Neural progenitor cell (in vitro differentiated cells): ENCODE measurements around the gene ARMC9. TPM values are rescaled to one million over a fixed set of nuclear protein-coding genes. Genes with fewer than 3 reads are reported as not detected.
"Not testable (repeated sequence)": the region's sequence is repeated elsewhere in the genome, so short reads cannot be mapped to it uniquely, and the experiment has no call there.

Experiments used
- DNase-seq: peaks from one replicate; pipeline ENCODE4 v3.0.0-alpha.2; 2016; ENCODE audit warnings: low spot score
- H2AFZ ChIP-seq: fragments of 200-600 bp; sonication (generic); replicated peaks from 2 replicates; pipeline ENCODE4 v1.6.1; 2016; ENCODE audit warnings: antibody characterized with exemption
- H3F3A ChIP-seq: fragments of 200-600 bp; sonication (generic); 2 replicates; pipeline ENCODE4 v1.6.1; 2016; ENCODE audit warnings: antibody characterized with exemption, low read depth
- H3K27ac ChIP-seq: fragments of 200-600 bp; sonication (generic); 2 replicates; pipeline ENCODE4 v1.5.1; 2016; ENCODE audit warnings: mild to moderate bottlenecking
- H3K27me3 ChIP-seq: fragments of 200-600 bp; sonication (generic); 2 replicates; pipeline ENCODE4 v1.6.1; 2016; ENCODE audit warnings: mild to moderate bottlenecking, moderate library complexity
- H3K36me3 ChIP-seq: fragments of 200-600 bp; sonication (generic); 2 replicates; pipeline ENCODE4 v1.5.1; 2016
- H3K4me1 ChIP-seq: fragments of 200-600 bp; sonication (generic); 2 replicates; pipeline ENCODE4 v1.6.1; 2016; ENCODE audit warnings: mixed run types
- H3K4me2 ChIP-seq: fragments of 200-600 bp; sonication (generic); 2 replicates; pipeline ENCODE4 v1.6.1; 2016
- H3K4me3 ChIP-seq: fragments of 200-600 bp; sonication (generic); 2 replicates; pipeline ENCODE4 v1.5.1; 2016
- H3K79me2 ChIP-seq: fragments of 200-600 bp; sonication (generic); 2 replicates; pipeline ENCODE4 v1.6.1; 2016; ENCODE audit warnings: low read depth
- H3K9ac ChIP-seq: fragments of 200-600 bp; sonication (generic); 2 replicates; pipeline ENCODE4 v1.6.1; 2016
- H3K9me3 ChIP-seq: fragments of 200-600 bp; sonication (generic); 2 replicates; pipeline ENCODE4 v1.5.1; 2016; ENCODE audit warnings: low read depth
- H4K20me1 ChIP-seq: fragments of 200-600 bp; sonication (generic); 2 replicates; pipeline ENCODE4 v1.6.1; 2016; ENCODE audit warnings: low read depth
- H3K27ac Mint-ChIP-seq: 3 replicates; pipeline ENCODE4 v1.8.0; 2021; ENCODE audit warnings: mixed read lengths
- H3K27me3 Mint-ChIP-seq: 2 replicates; pipeline ENCODE4 v1.8.0; 2022; ENCODE audit warnings: low read depth, mild to moderate bottlenecking, inconsistent platforms, moderate library complexity, mixed read lengths; ENCODE audit not compliant: insufficient read depth
- H3K36me3 Mint-ChIP-seq: 3 replicates; pipeline ENCODE4 v1.8.0; 2021; ENCODE audit warnings: mixed read lengths
- H3K4me1 Mint-ChIP-seq: 3 replicates; pipeline ENCODE4 v1.8.0; 2021; ENCODE audit warnings: mixed read lengths
- H3K4me3 Mint-ChIP-seq: 3 replicates; pipeline ENCODE4 v1.8.0; 2021; ENCODE audit warnings: mild to moderate bottlenecking, moderate library complexity, mixed read lengths
- H3K9me3 Mint-ChIP-seq: 3 replicates; pipeline ENCODE4 v1.8.0; 2020; ENCODE audit warnings: mixed read lengths
- CTCF ChIP-seq: fragments of 200-600 bp; sonication (generic); IDR thresholded peaks from 2 replicates; pipeline ENCODE4 v1.5.1; 2017; ENCODE audit warnings: antibody characterized with exemption, mild to moderate bottlenecking
- EZH2 ChIP-seq: fragments of 200-600 bp; sonication (generic); IDR thresholded peaks from 2 replicates; pipeline ENCODE4 v1.6.1; 2017; ENCODE audit warnings: antibody characterized with exemption, mild to moderate bottlenecking, moderate library complexity
- EZH2phosphoT487 ChIP-seq: fragments of 200-600 bp; sonication (generic); IDR thresholded peaks from 2 replicates; pipeline ENCODE4 v1.6.1; 2017; ENCODE audit warnings: antibody characterized with exemption
- total RNA-seq: library from RNA; depleted of rRNA; stranded (reverse); fragments of >200 nt; gene quantifications from 2 replicates; pipeline ENCODE4 v1.2.3, GENCODE V29; 2015; ENCODE audit warnings: low replicate concordance

The ARMC9 gene
- total RNA-seq, 1 donor from 2014 or later, result 45.8 TPM

DNA sequence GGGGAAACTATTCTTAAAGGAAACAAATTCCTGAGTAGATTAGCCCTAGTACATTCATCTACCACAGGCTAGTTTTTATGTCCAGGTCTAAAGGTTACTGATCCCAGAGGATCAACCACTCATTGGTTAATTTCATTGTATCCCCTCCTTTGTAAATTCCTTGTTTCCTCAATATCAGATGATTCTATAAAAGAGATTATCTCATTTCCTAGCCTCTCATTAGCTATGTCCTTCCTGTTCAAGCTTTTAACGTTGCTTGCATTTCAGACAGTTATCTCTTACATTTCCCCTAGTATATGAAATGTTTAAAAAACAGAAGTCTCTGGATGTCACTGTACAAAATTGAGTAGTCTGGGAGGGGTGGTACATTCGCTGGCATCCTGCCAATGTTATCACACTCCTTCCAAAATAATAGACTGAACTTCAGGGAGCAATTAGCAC lies 24.2 kb upstream of the ARMC9 start:
- H3K27ac ChIP-seq, result no peak overlapping the region
- no peak overlapping the region for H3K4me3 Mint-ChIP-seq
- H3K4me1 ChIP-seq, result peaks cover 6% of the 10 kb centered on the region
- H3K4me2 ChIP-seq, result no peak overlapping the region
- no peaks in the 10 kb centered on the region for H3K9me3 ChIP-seq
- peaks cover 25% of the 10 kb centered on the region for H3K36me3 Mint-ChIP-seq
- no peaks in the 10 kb centered on the region for H3K79me2 ChIP-seq
- TF ChIP-seq EZH2, result no peak
- TF ChIP-seq CTCF, result no peak
- no peak for TF ChIP-seq EZH2phosphoT487
- H3K4me3 ChIP-seq, result no peak overlapping the region
- H4K20me1 ChIP-seq, result no peaks in the 10 kb centered on the region
- H3K36me3 ChIP-seq, result no peaks in the 10 kb centered on the region
- H3K27me3 ChIP-seq, result no peaks in the 10 kb centered on the region
- H2AFZ ChIP-seq, result no peak overlapping the region
- no peak for DNase-seq
- H3K9me3 Mint-ChIP-seq, result no peaks in the 10 kb centered on the region
- H3K27me3 Mint-ChIP-seq, result peaks cover 2% of the 10 kb centered on the region
- peaks cover 13% of the 10 kb centered on the region for H3F3A ChIP-seq
- no peak overlapping the region for H3K9ac ChIP-seq
- H3K4me1 Mint-ChIP-seq, result no peaks in the 10 kb centered on the region
- no peak overlapping the region for H3K27ac Mint-ChIP-seq

GRCh38 chr2:231176066-231176465 lies 22.4 kb upstream of the ARMC9 start:
- no peak overlapping the region for H3K9ac ChIP-seq
- H3K4me1 ChIP-seq, result peaks cover 21% of the 10 kb centered on the region
- no peak overlapping the region for H3K4me2 ChIP-seq
- Mint-ChIP-seq H3K36me3 (peaks cover 19% of the 10 kb centered on the region), H3K27ac (no peak overlapping the region), H3K4me3 (no peak overlapping the region), H3K27me3 (peaks cover 2% of the 10 kb centered on the region), H3K9me3 (no peaks in the 10 kb centered on the region), H3K4me1 (peaks cover 12% of the 10 kb centered on the region)
- H3K9me3 ChIP-seq, result no peaks in the 10 kb centered on the region
- H3K27me3 ChIP-seq, result no peaks in the 10 kb centered on the region
- H4K20me1 ChIP-seq, result no peaks in the 10 kb centered on the region
- H3K36me3 ChIP-seq, result no peaks in the 10 kb centered on the region
- H2AFZ ChIP-seq, result no peak overlapping the region
- peak overlapping the region; percentile 53 for H3K27ac ChIP-seq
- DNase-seq, result no peak
- H3K79me2 ChIP-seq, result no peaks in the 10 kb centered on the region
- TF ChIP-seq CTCF (no peak), EZH2 (no peak), EZH2phosphoT487 (no peak)
- H3F3A ChIP-seq, result peaks cover 30% of the 10 kb centered on the region
- H3K4me3 ChIP-seq, result no peak overlapping the region

DNA sequence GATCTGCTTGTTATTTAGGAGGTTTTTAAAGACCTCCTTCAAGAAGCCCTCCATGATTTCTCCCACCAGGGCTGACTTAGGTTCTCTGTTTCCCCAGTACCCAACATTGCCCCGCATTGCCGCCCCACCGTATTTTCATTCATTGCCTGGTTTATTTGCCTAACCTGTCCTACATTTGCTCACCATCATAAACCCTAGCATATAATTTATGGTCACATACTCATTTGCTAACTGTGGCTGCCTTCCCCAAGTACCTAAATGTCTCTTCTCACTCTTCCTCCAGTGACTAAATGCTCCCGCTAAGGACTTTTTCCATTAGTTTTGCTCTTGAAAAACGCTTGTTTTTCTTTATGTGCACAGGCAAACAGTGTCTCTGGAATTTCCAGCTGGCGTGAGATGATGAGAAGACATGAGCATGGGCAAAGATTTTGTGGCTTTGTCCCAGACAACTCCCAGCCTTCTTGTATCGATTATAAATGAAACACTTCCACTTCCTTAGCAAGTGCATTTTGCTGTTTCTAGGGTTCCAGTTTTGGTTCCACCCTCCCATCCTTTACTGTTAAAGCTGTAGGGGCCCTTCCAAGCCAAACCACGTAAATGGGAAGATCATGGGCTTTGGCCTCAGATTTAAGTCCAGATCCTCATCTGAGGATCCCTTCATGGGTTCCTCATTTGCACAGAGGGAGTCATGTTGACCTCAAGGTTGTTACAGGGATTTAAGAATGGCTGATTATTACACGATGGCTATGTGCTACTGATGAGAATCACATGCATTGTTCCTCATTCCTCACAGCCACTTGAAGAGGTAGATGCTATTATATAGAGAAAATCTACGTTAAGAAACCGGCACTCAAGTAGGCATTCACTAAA lies 21.0 kb upstream of the ARMC9 start:
- Mint-ChIP-seq H3K27me3 (peaks cover 2% of the 10 kb centered on the region), H3K9me3 (no peaks in the 10 kb centered on the region), H3K4me1 (peaks cover 18% of the 10 kb centered on the region), H3K4me3 (no peak overlapping the region), H3K36me3 (peaks cover 14% of the 10 kb centered on the region), H3K27ac (peak overlapping the region; percentile 11)
- H3K27me3 ChIP-seq, result no peaks in the 10 kb centered on the region
- H3K4me2 ChIP-seq, result no peak overlapping the region
- peaks cover 30% of the 10 kb centered on the region for H3F3A ChIP-seq
- H3K9ac ChIP-seq, result no peak overlapping the region
- peaks cover 23% of the 10 kb centered on the region for H3K4me1 ChIP-seq
- H3K79me2 ChIP-seq, result no peaks in the 10 kb centered on the region
- H3K27ac ChIP-seq, result peak overlapping the region; percentile 41
- no peaks in the 10 kb centered on the region for H4K20me1 ChIP-seq
- DNase-seq, result no peak
- no peak overlapping the region for H2AFZ ChIP-seq
- H3K9me3 ChIP-seq, result no peaks in the 10 kb centered on the region
- no peaks in the 10 kb centered on the region for H3K36me3 ChIP-seq
- no peak for TF ChIP-seq EZH2
- TF ChIP-seq EZH2phosphoT487, result no peak
- no peak overlapping the region for H3K4me3 ChIP-seq

- H3K79me2 ChIP-seq, H3K36me3 Mint-ChIP-seq, H3K4me3 ChIP-seq, H3K4me2 ChIP-seq, H3K9me3 Mint-ChIP-seq, H4K20me1 ChIP-seq, H3K27me3 Mint-ChIP-seq, H3K36me3 ChIP-seq, H3K4me3 Mint-ChIP-seq, H3K27ac ChIP-seq, H3K9ac ChIP-seq, H3K27me3 ChIP-seq, DNase-seq, H3K9me3 ChIP-seq, H2AFZ ChIP-seq: not testable (repeated sequence)
- Mint-ChIP-seq H3K27ac (peak overlapping the region; percentile 46), H3K4me1 (peaks cover 21% of the 10 kb centered on the region)
- H3K4me1 ChIP-seq, result peaks cover 21% of the 10 kb centered on the region
- H3F3A ChIP-seq, result peaks cover 30% of the 10 kb centered on the region
These were observed 19.6 kb upstream of the ARMC9 start for GRCh38 chr2:231178805-231179204.
